GM23338 (cell line): ENCODE data around the gene GSTT4.

Experiments used
- CREB1 ChIP-seq: fragments of 250-450 bp; sonication (Bioruptor Pico); IDR thresholded peaks from 2 replicates; pipeline ENCODE4 v1.5.0; 2020; ENCODE audit warnings: low read depth, mild to moderate bottlenecking, moderate library complexity
- CTCF ChIP-seq, 2 experiments: fragments of 200-600 bp in 1 of 2; sonication (generic) in 1 of 2; conservative IDR thresholded peaks; 2 replicates each; pipeline versions ENCODE4 v1.5.1 to v1.6.1; 2016 to 2017; ENCODE audit warnings: antibody characterized with exemption in 2 of 2, low read depth in 2 of 2, mild to moderate bottlenecking in 2 of 2, moderate library complexity in 1 of 2
- ETS1 ChIP-seq: IDR thresholded peaks from 2 replicates; pipeline ENCODE4 v1.6.1; 2016; ENCODE audit warnings: antibody characterized with exemption
- EZH2 ChIP-seq: fragments of 200-600 bp; sonication (generic); IDR thresholded peaks from one replicate; pipeline ENCODE4 v1.8.0; 2017; ENCODE audit warnings: antibody characterized with exemption, mild to moderate bottlenecking, low read depth; ENCODE audit not compliant: unreplicated experiment
- EZH2phosphoT487 ChIP-seq: fragments of 200-600 bp; sonication (generic); IDR thresholded peaks from one replicate; pipeline ENCODE4 v1.8.1; 2018; ENCODE audit warnings: antibody characterized with exemption; ENCODE audit not compliant: unreplicated experiment
- JUNB ChIP-seq: IDR thresholded peaks from one replicate; pipeline ENCODE4 v1.6.1; 2016; ENCODE audit warnings: antibody characterized with exemption; ENCODE audit not compliant: unreplicated experiment
- NANOG ChIP-seq: IDR thresholded peaks from 2 replicates; pipeline ENCODE4 v1.6.1; 2016; ENCODE audit warnings: antibody characterized with exemption, borderline replicate concordance
- POLR2AphosphoS5 ChIP-seq: IDR thresholded peaks from 2 replicates; pipeline ENCODE4 v1.6.1; 2016; ENCODE audit warnings: antibody characterized with exemption, low read depth
- REST ChIP-seq: IDR thresholded peaks from one replicate; pipeline ENCODE4 v1.6.1; 2018; ENCODE audit warnings: antibody characterized with exemption; ENCODE audit not compliant: unreplicated experiment
- STAT1 ChIP-seq: IDR thresholded peaks from one replicate; pipeline ENCODE4 v1.6.1; 2016; ENCODE audit warnings: antibody characterized with exemption; ENCODE audit not compliant: unreplicated experiment
- ZNF114 ChIP-seq: fragments of 250-450 bp; sonication (Bioruptor Pico); IDR thresholded peaks from 2 replicates; pipeline ENCODE4 v1.5.0; 2020; ENCODE audit warnings: mild to moderate bottlenecking, moderate library complexity
- ZNF331 ChIP-seq: fragments of 250-450 bp; sonication (Bioruptor Pico); IDR thresholded peaks from 2 replicates; pipeline ENCODE4 v1.5.0; 2020; ENCODE audit warnings: low read depth, mild to moderate bottlenecking, moderate library complexity
- ZNF462 ChIP-seq: fragments of 250-450 bp; sonication (Bioruptor Pico); IDR thresholded peaks from 2 replicates; pipeline ENCODE4 v1.5.0; 2020; ENCODE audit warnings: mild to moderate bottlenecking, moderate library complexity

GRCh38 chr22:23970816-23971486 lies 34.3 kb downstream of the GSTT4 start:
- TF ChIP-seq CTCF (conservative IDR thresholded peaks at IDR 0.05; ENCODE audit: low read depth in 2 of 2) (no peak), CREB1 (no peak), REST (no peak), POLR2AphosphoS5 (no peak), JUNB (no peak), EZH2phosphoT487 (no peak), EZH2 (no peak), STAT1 (no peak), ZNF331 (CRISPR knock-in tag) (no peak), NANOG (no peak), ZNF114 (CRISPR knock-in tag) (no peak), ETS1 (no peak), ZNF462 (no peak)
